ENCODE results near the gene MGAT4C. TPM values are rescaled to one million over a fixed set of nuclear protein-coding genes. Genes with fewer than 3 reads are reported as not detected.

MGAT4C gene
- total and polyA plus RNA-seq, 2 experiments from 2014 or later = 4.5 to 4.7 TPM

- TF ChIP-seq CTCF (conservative IDR thresholded peaks at IDR 0.05; ENCODE audit: low read depth in 2 of 2) (no peak), EZH2phosphoT487 (IDR thresholded peaks at IDR 0.05; ENCODE audit: unreplicated experiment) (no peak), CREB1 (CRISPR knock-in tag; IDR thresholded peaks at IDR 0.05; ENCODE audit: low read depth) (no peak), EZH2 (IDR thresholded peaks at IDR 0.05; ENCODE audit: low read depth, unreplicated experiment) (no peak), STAT1 (IDR thresholded peaks at IDR 0.05; ENCODE audit: unreplicated experiment) (no peak), ETS1 (IDR thresholded peaks at IDR 0.05) (no peak)
Observed at GRCh38 chr12:86230516-86231146, 25.6 kb downstream of the MGAT4C start (continued).

GRCh38 chr12:86229772-86230171, 26.4 kb downstream of the MGAT4C start:
- Histone ChIP-seq H3K27ac (ENCODE audit: low read depth) (no peak overlapping the region), H3K9me2 (ENCODE audit: insufficient read depth) (no peaks in the 10 kb centered on the region), H3F3A (replicated peaks; ENCODE audit: low read depth) (no peaks in the 10 kb centered on the region), H4K20me1 (replicated peaks; ENCODE audit: insufficient read depth) (no peaks in the 10 kb centered on the region), H2AFZ (no peak overlapping the region), H3K36me3 (ENCODE audit: insufficient read depth) (no peaks in the 10 kb centered on the region), H3K4me1 (ENCODE audit: insufficient read depth) (0 out of 2 replicates have a peak, but pooled peaks cover 5% of the 10 kb centered on the region), H3K27me3 (ENCODE audit: insufficient read depth) (no peaks in the 10 kb centered on the region), H3K79me2 (replicated peaks; ENCODE audit: insufficient read depth) (no peaks in the 10 kb centered on the region), H3K4me2 (no peak overlapping the region), H3K4me3 (no peak overlapping the region)
- H3K4me1 Mint-ChIP-seq = peaks cover 22% of the 10 kb centered on the region
- no peak overlapping the region for H3K27ac Mint-ChIP-seq
- H3K4me3 Mint-ChIP-seq = no peak overlapping the region
- H3K27me3 Mint-ChIP-seq (ENCODE audit: insufficient read depth, low read depth, poor library complexity) = peaks cover 1% of the 10 kb centered on the region
- peaks cover 3% of the 10 kb centered on the region; the same call in 2 of the 3 replicates for H3K9me3 Mint-ChIP-seq
- H3K36me3 Mint-ChIP-seq (ENCODE audit: low read depth) = peaks cover 14% of the 10 kb centered on the region; the same call in 2 of the 3 replicates
- DNase-seq (ENCODE audit: low spot score) (no peak), ATAC-seq (no peak)
- no peak for TF ChIP-seq JUNB (IDR thresholded peaks at IDR 0.05; ENCODE audit: unreplicated experiment)
- TF ChIP-seq ZNF331 (CRISPR knock-in tag; IDR thresholded peaks at IDR 0.05; ENCODE audit: low read depth) = no peak
- TF ChIP-seq ZNF462 (CRISPR knock-in tag; IDR thresholded peaks at IDR 0.05) = no peak
- TF ChIP-seq ETS1 (IDR thresholded peaks at IDR 0.05) = no peak
- no peak for TF ChIP-seq EZH2 (IDR thresholded peaks at IDR 0.05; ENCODE audit: low read depth, unreplicated experiment)
- TF ChIP-seq NANOG (IDR thresholded peaks at IDR 0.05; ENCODE audit: borderline replicate concordance) = no peak
- TF ChIP-seq CTCF (conservative IDR thresholded peaks at IDR 0.05; ENCODE audit: low read depth in 2 of 2) = no peak
- TF ChIP-seq STAT1 (IDR thresholded peaks at IDR 0.05; ENCODE audit: unreplicated experiment) = no peak
- no peak for TF ChIP-seq ZNF114 (CRISPR knock-in tag; IDR thresholded peaks at IDR 0.05)
- no peak for TF ChIP-seq EZH2phosphoT487 (IDR thresholded peaks at IDR 0.05; ENCODE audit: unreplicated experiment)

Data from GM23338 (cell line).